ENCODE data around the gene KRTAP13-4. TPM values are rescaled to one million over a fixed set of nuclear protein-coding genes. Genes with fewer than 3 reads are reported as not detected.

Gene KRTAP13-4
- total RNA-seq, 1 donor from 2014 or later, result not detected

DNA sequence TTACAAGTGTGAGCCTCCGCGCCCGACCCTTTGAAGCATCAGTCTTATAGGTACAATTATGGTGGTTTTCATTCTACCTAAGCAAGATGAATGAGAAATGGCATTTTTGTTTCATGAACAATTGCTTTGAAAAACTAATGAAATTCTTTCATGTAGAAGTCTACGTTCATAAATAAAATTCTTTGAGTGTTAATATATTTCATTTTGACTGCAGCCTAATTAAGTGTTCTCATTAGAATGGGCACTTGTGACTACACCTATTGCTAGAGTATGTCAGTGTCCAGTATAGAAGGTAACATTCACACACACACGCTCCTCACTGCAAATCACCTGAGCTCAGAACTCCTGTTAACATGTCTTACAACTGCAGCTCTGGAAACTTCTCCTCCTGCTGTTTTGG lies 10.0 kb downstream of the KRTAP13-4 start, which contains the start of gene KRTAP15-1:
Gene KRTAP15-1 (plus strand): TSS at position 301 of the 400 bp plus-strand sequence. CDS start 53 bp downstream, at position 354.
- Histone ChIP-seq H3K4me3 (no peak within 1 kb of the TSS), H3K9me3 (no peaks in the 10 kb centered on the region), H3K27ac (no peak within 1 kb of the TSS), H3K27me3 (no peaks in the 10 kb centered on the region), H3K4me1 (no peaks in the 10 kb centered on the region), H3K36me3 (no peaks in the 10 kb centered on the region)
- intact Hi-C loops (cut with DNase I), result no loop called here
- no peak for TF ChIP-seq CTCF (IDR thresholded peaks at IDR 0.05)
- DNase-seq (ENCODE audit: low spot score in 2 of 2), result no peak

- no peaks in the 10 kb centered on the region for H3K4me1 ChIP-seq
- no peaks in the 10 kb centered on the region for H3K27me3 ChIP-seq
- no peaks in the 10 kb centered on the region for H3K9me3 ChIP-seq
- no peak overlapping the region for H3K27ac ChIP-seq
- no peak for TF ChIP-seq CTCF (IDR thresholded peaks at IDR 0.05)
- no peak overlapping the region for H3K4me3 ChIP-seq
- intact Hi-C loops (cut with DNase I), result no loop called here
- no peaks in the 10 kb centered on the region for H3K36me3 ChIP-seq
- no peak for DNase-seq (ENCODE audit: low spot score in 2 of 2)
These were observed 13.2 kb downstream of the KRTAP13-4 start for GRCh38 chr21:30443226-30443625.

GRCh38 chr21:30444204-30444603 lies 14.2 kb downstream of the KRTAP13-4 start:
- Histone ChIP-seq H3K9me3 (no peaks in the 10 kb centered on the region), H3K36me3 (no peaks in the 10 kb centered on the region), H3K4me3 (no peak overlapping the region), H3K27me3 (no peaks in the 10 kb centered on the region), H3K27ac (no peak overlapping the region), H3K4me1 (no peaks in the 10 kb centered on the region)
- no peak for TF ChIP-seq CTCF (IDR thresholded peaks at IDR 0.05)
- DNase-seq (ENCODE audit: low spot score in 2 of 2), result no peak
- intact Hi-C loops (cut with DNase I), result no loop called here

GRCh38 chr21:30447056-30447455 lies 17.0 kb downstream of the KRTAP13-4 start:
- no peak for TF ChIP-seq CTCF (IDR thresholded peaks at IDR 0.05)
- intact Hi-C loops (cut with DNase I), result no loop called here
- Histone ChIP-seq H3K9me3 (no peaks in the 10 kb centered on the region), H3K27me3 (no peaks in the 10 kb centered on the region), H3K4me1 (no peaks in the 10 kb centered on the region), H3K36me3 (no peaks in the 10 kb centered on the region), H3K27ac (no peak overlapping the region), H3K4me3 (no peak overlapping the region)
- DNase-seq (ENCODE audit: low spot score in 2 of 2), result no peak

- Histone ChIP-seq H3K4me1 (no peaks in the 10 kb centered on the region), H3K36me3 (no peaks in the 10 kb centered on the region), H3K27me3 (no peaks in the 10 kb centered on the region), H3K4me3 (no peak overlapping the region), H3K9me3 (no peaks in the 10 kb centered on the region), H3K27ac (no peak overlapping the region)
- DNase-seq (ENCODE audit: low spot score in 2 of 2), result no peak
- TF ChIP-seq CTCF (IDR thresholded peaks at IDR 0.05), result no peak
- intact Hi-C loops (cut with DNase I), result no loop called here
These were observed 18.5 kb downstream of the KRTAP13-4 start for GRCh38 chr21:30448514-30448913.

DNA sequence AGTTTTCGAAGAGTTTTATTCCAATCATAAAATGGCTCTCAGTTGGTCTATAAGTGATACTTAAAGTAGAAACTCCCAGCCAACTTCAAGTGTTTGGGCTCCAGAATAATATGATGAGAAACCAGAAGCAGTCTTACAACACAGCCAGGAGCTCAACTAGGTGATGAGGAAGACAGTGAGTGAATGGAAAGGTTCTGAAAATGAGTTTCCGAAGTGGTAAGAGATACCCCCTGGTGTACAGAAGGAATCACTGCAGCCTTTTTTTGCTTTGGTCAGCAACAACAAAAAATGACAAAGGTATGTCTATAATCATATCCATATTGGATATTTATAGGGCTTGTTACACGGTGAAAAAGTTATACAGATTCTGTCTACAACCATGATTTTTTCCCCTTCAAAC lies 33.7 kb downstream of the KRTAP13-4 start:
- no peak for DNase-seq (ENCODE audit: low spot score in 2 of 2)
- no peak for TF ChIP-seq CTCF (IDR thresholded peaks at IDR 0.05)
- Histone ChIP-seq H3K27ac (no peak overlapping the region), H3K4me1 (no peaks in the 10 kb centered on the region), H3K36me3 (no peaks in the 10 kb centered on the region), H3K27me3 (no peaks in the 10 kb centered on the region), H3K9me3 (no peaks in the 10 kb centered on the region), H3K4me3 (no peak overlapping the region)
- intact Hi-C loops (cut with DNase I), result no loop called here

Measured in ascending aorta (tissue), 2 donors.